NT2/D1 (cell line): Measurements from ENCODE around the gene APOBEC3A.
"Not testable (repeated sequence)": the region's sequence is repeated elsewhere in the genome, so short reads cannot be mapped to it uniquely, and the experiment has no call there.

Experiments used
- DNase-seq: peaks from one replicate; pipeline ENCODE4 v3.0.0-alpha.2; 2011; ENCODE audit warnings: low read depth, low spot score
- H3K27me3 ChIP-seq: 2 replicates; pipeline ENCODE4 v1.6.0; 2011; ENCODE audit warnings: mild to moderate bottlenecking; ENCODE audit not compliant: insufficient read length, insufficient read depth
- H3K36me3 ChIP-seq: 2 replicates; pipeline ENCODE4 v1.6.1; 2011; ENCODE audit warnings: mild to moderate bottlenecking, low read length, mixed read lengths; ENCODE audit not compliant: insufficient read depth, insufficient read length
- H3K4me1 ChIP-seq: 2 replicates; pipeline ENCODE4 v1.5.1; 2011; ENCODE audit not compliant: insufficient read depth, insufficient read length
- H3K4me3 ChIP-seq: 2 replicates; pipeline ENCODE4 v1.5.1; 2011; ENCODE audit warnings: low read depth; ENCODE audit not compliant: insufficient read length
- H3K9ac ChIP-seq: 2 replicates; pipeline ENCODE4 v1.6.0; 2011; ENCODE audit warnings: low read depth; ENCODE audit not compliant: insufficient read length
- H3K9me3 ChIP-seq: 2 replicates; pipeline ENCODE4 v1.5.1; 2011; ENCODE audit warnings: mild to moderate bottlenecking, low read length; ENCODE audit not compliant: insufficient read depth
- SUZ12 ChIP-seq: IDR thresholded peaks from 2 replicates; pipeline ENCODE4 v1.6.1; 2011; ENCODE audit not compliant: insufficient read length, insufficient read depth; ENCODE audit errors: extremely low read depth
- YY1 ChIP-seq: IDR thresholded peaks from 2 replicates; pipeline ENCODE4 v1.6.1; 2011; ENCODE audit not compliant: insufficient read length, insufficient read depth
- ZNF274 ChIP-seq: IDR thresholded peaks from 2 replicates; pipeline ENCODE4 v1.6.1; 2011; ENCODE audit warnings: mild to moderate bottlenecking, low read depth, low read length

APOBEC3A gene

GRCh38 chr22:38968801-38969200 lies 11.4 kb downstream of the APOBEC3A start:
- no peaks in the 10 kb centered on the region for H3K9me3 ChIP-seq
- no peak overlapping the region for H3K4me3 ChIP-seq
- TF ChIP-seq SUZ12 (no peak), ZNF274 (no peak), YY1 (no peak)

GRCh38 chr22:38970551-38970950 lies 13.1 kb downstream of the APOBEC3A start:
- Histone ChIP-seq H3K4me3 (no peak overlapping the region), H3K9ac (no peak overlapping the region), H3K27me3 (no peaks in the 10 kb centered on the region), H3K4me1 (no peaks in the 10 kb centered on the region), H3K36me3 (no peaks in the 10 kb centered on the region), H3K9me3 (no peaks in the 10 kb centered on the region)
- TF ChIP-seq SUZ12 (no peak), YY1 (no peak), ZNF274 (no peak)
- DNase-seq, result no peak

More at GRCh38 chr22:38968801-38969200, 11.4 kb downstream of the APOBEC3A start:
- no peaks in the 10 kb centered on the region for H3K36me3 ChIP-seq
- no peak for DNase-seq
- H3K27me3 ChIP-seq, result no peaks in the 10 kb centered on the region
- H3K4me1 ChIP-seq, result no peaks in the 10 kb centered on the region
- H3K9ac ChIP-seq, result no peak overlapping the region

- Histone ChIP-seq H3K9me3 (no peaks in the 10 kb centered on the region), H3K36me3 (no peaks in the 10 kb centered on the region), H3K9ac (no peak overlapping the region), H3K4me1 (no peaks in the 10 kb centered on the region), H3K27me3 (no peaks in the 10 kb centered on the region), H3K4me3 (no peak overlapping the region)
- no peak for DNase-seq
- TF ChIP-seq YY1, result no peak
- TF ChIP-seq SUZ12, result no peak
- no peak for TF ChIP-seq ZNF274
Measured at GRCh38 chr22:38971202-38971601, 13.8 kb downstream of the APOBEC3A start.

- Histone ChIP-seq H3K9me3 (no peaks in the 10 kb centered on the region), H3K36me3 (no peaks in the 10 kb centered on the region), H3K9ac (no peak overlapping the region), H3K27me3 (no peaks in the 10 kb centered on the region), H3K4me1 (no peaks in the 10 kb centered on the region), H3K4me3 (no peak overlapping the region)
- TF ChIP-seq ZNF274, result no peak
- no peak for TF ChIP-seq YY1
- no peak for TF ChIP-seq SUZ12
- no peak for DNase-seq
Measured at GRCh38 chr22:38971791-38972190, 14.4 kb downstream of the APOBEC3A start.

GRCh38 chr22:38972558-38972957 lies 15.1 kb downstream of the APOBEC3A start:
- H3K9ac ChIP-seq, result no peak overlapping the region
- H3K4me1 ChIP-seq, result no peaks in the 10 kb centered on the region
- H3K9me3 ChIP-seq, result no peaks in the 10 kb centered on the region
- TF ChIP-seq ZNF274 (no peak), SUZ12 (no peak), YY1 (no peak)
- no peaks in the 10 kb centered on the region for H3K36me3 ChIP-seq
- no peak overlapping the region for H3K4me3 ChIP-seq
- no peak for DNase-seq
- H3K27me3 ChIP-seq, result no peaks in the 10 kb centered on the region

GRCh38 chr22:38973289-38974169 lies 16.1 kb downstream of the APOBEC3A start:
- no peak for DNase-seq
- TF ChIP-seq YY1, result no peak
- no peak for TF ChIP-seq SUZ12
- TF ChIP-seq ZNF274, result no peak
- no peak overlapping the region for H3K9ac ChIP-seq

GRCh38 chr22:38974170-38974825 lies 16.9 kb downstream of the APOBEC3A start:
- Histone ChIP-seq H3K27me3 (no peaks in the 10 kb centered on the region), H3K4me3 (no peak overlapping the region), H3K36me3 (no peaks in the 10 kb centered on the region), H3K9ac (no peak overlapping the region), H3K9me3 (no peaks in the 10 kb centered on the region), H3K4me1 (no peaks in the 10 kb centered on the region)
- TF ChIP-seq YY1, result no peak
- no peak for TF ChIP-seq ZNF274
- no peak for TF ChIP-seq SUZ12
- no peak for DNase-seq

More at GRCh38 chr22:38973289-38974169, 16.1 kb downstream of the APOBEC3A start:
- Histone ChIP-seq H3K27me3 (no peaks in the 10 kb centered on the region), H3K4me1 (no peaks in the 10 kb centered on the region), H3K9me3 (no peaks in the 10 kb centered on the region), H3K4me3 (no peak overlapping the region), H3K36me3 (no peaks in the 10 kb centered on the region)

GRCh38 chr22:38974826-38975175 lies 17.4 kb downstream of the APOBEC3A start:
- TF ChIP-seq SUZ12, result no peak
- TF ChIP-seq YY1, result no peak
- TF ChIP-seq ZNF274, result no peak
- Histone ChIP-seq H3K27me3 (no peaks in the 10 kb centered on the region), H3K36me3 (no peaks in the 10 kb centered on the region), H3K4me3 (no peak overlapping the region), H3K9ac (no peak overlapping the region), H3K9me3 (no peaks in the 10 kb centered on the region), H3K4me1 (no peaks in the 10 kb centered on the region)
- DNase-seq, result no peak

GRCh38 chr22:38977289-38977688 lies 19.9 kb downstream of the APOBEC3A start:
- DNase-seq, H3K9me3 ChIP-seq, H3K4me1 ChIP-seq, H3K27me3 ChIP-seq, H3K36me3 ChIP-seq, H3K9ac ChIP-seq, H3K4me3 ChIP-seq: not testable (repeated sequence)

GRCh38 chr22:38980587-38980986 lies 23.2 kb downstream of the APOBEC3A start:
- not testable (repeated sequence) for H3K9ac ChIP-seq, H3K36me3 ChIP-seq, H3K4me1 ChIP-seq, DNase-seq, H3K9me3 ChIP-seq, H3K4me3 ChIP-seq, H3K27me3 ChIP-seq
